Vagina (tissue), 2 donors: ENCODE results near the gene PLCB2. TPM values are rescaled to one million over a fixed set of nuclear protein-coding genes. Genes with fewer than 3 reads are reported as not detected.

ENCODE experiments used
- DNase-seq, 2 donors: peaks; one replicate each; pipeline ENCODE4 v3.0.0-alpha.2; 2017; ENCODE audit errors: extremely low spot score in 2 of 2
- H3K27ac ChIP-seq: fragments of 200-600 bp; sonication (generic); one replicate; pipeline ENCODE4 v1.5.1; 2019
- H3K27me3 ChIP-seq: fragments of 200-600 bp; sonication (generic); one replicate; pipeline ENCODE4 v1.5.1; 2019
- H3K36me3 ChIP-seq, 2 donors: fragments of 200-600 bp; sonication (generic); one replicate each; pipeline ENCODE4 v1.5.1; 2017 to 2019
- H3K4me1 ChIP-seq: fragments of 200-600 bp; sonication (generic); one replicate; pipeline ENCODE4 v1.5.1; 2019
- H3K4me3 ChIP-seq, 2 donors: fragments of 200-600 bp; sonication (generic); 1 replicate in 1 of 2; 2 replicates in 1 of 2; pipeline ENCODE4 v1.5.1; 2016 to 2019
- H3K9me3 ChIP-seq: fragments of 200-600 bp; sonication (generic); one replicate; pipeline ENCODE4 v1.5.1; 2019
- CTCF ChIP-seq, 3 experiments: fragments of 450-650 bp in 2 of 3; fragments of 200-600 bp in 1 of 3; sonication (generic) in 1 of 3; IDR thresholded peaks; one replicate each; pipeline ENCODE4 v1.5.1; 2017 to 2019; ENCODE audit warnings: antibody characterized with exemption in 3 of 3, mild to moderate bottlenecking in 2 of 3, moderate library complexity in 2 of 3
- POLR2A ChIP-seq, 2 donors: fragments of 450-650 bp; IDR thresholded peaks; one replicate each; pipeline ENCODE4 v1.6.1; 2017; ENCODE audit warnings: antibody characterized with exemption in 2 of 2, mild to moderate bottlenecking in 2 of 2, moderate library complexity in 2 of 2
- POLR2AphosphoS5 ChIP-seq, 2 donors: sonication (generic); formaldehyde crosslinking; IDR thresholded peaks; one replicate each; pipeline ENCODE4 v1.9.0; 2017; ENCODE audit warnings: antibody characterized with exemption in 2 of 2, mild to moderate bottlenecking in 2 of 2, low read depth in 1 of 2; ENCODE audit not compliant: insufficient read depth in 1 of 2
- intact Hi-C: fragments of 100-400 bp; cut with DNase I; formaldehyde crosslinking; loops from one replicate; pipeline ENCODE4 v1.15.1; 2023
- total RNA-seq: library from RNA; depleted of rRNA; stranded (reverse); fragments of >200 nt; gene quantifications from one replicate; pipeline ENCODE4 v1.2.3, GENCODE V29; 2016

PLCB2 gene
- total RNA-seq, 1 donor from 2014 or later = 14.0 TPM

GRCh38 chr15:40303576-40303975 lies 4.2 kb downstream of the PLCB2 start:
- Histone ChIP-seq H3K27me3 (no peaks in the 10 kb centered on the region), H3K4me3 (no peak overlapping the region), H3K36me3 (no peaks in the 10 kb centered on the region), H3K9me3 (no peaks in the 10 kb centered on the region), H3K27ac (no peak overlapping the region), H3K4me1 (no peaks in the 10 kb centered on the region)
- no peak for TF ChIP-seq CTCF (IDR thresholded peaks at IDR 0.05)
- no peak for TF ChIP-seq POLR2A (IDR thresholded peaks at IDR 0.05)
- no peak for TF ChIP-seq POLR2AphosphoS5 (IDR thresholded peaks at IDR 0.05; ENCODE audit: insufficient read depth in 1 of 2, low read depth in 1 of 2)
- DNase-seq = no peak
- intact Hi-C loops = no loop called here

- intact Hi-C loops = no loop called here
- no peaks in the 10 kb centered on the region for H3K36me3 ChIP-seq
- no peak overlapping the region for H3K27ac ChIP-seq
- DNase-seq = no peak
- no peaks in the 10 kb centered on the region for H3K4me1 ChIP-seq
- H3K27me3 ChIP-seq = no peaks in the 10 kb centered on the region
- TF ChIP-seq POLR2A (IDR thresholded peaks at IDR 0.05) = no peak
- no peak for TF ChIP-seq POLR2AphosphoS5 (IDR thresholded peaks at IDR 0.05; ENCODE audit: insufficient read depth in 1 of 2, low read depth in 1 of 2)
- TF ChIP-seq CTCF (IDR thresholded peaks at IDR 0.05) = no peak
- no peak overlapping the region for H3K4me3 ChIP-seq
- no peaks in the 10 kb centered on the region for H3K9me3 ChIP-seq
Measured at GRCh38 chr15:40302981-40303380, 4.8 kb downstream of the PLCB2 start.

- no peaks in the 10 kb centered on the region for H3K36me3 ChIP-seq
Measured at GRCh38 chr15:40302288-40302886, 5.3 kb downstream of the PLCB2 start.

GRCh38 chr15:40301467-40302179 lies 6.1 kb downstream of the PLCB2 start:
- Histone ChIP-seq H3K27me3 (no peaks in the 10 kb centered on the region), H3K9me3 (no peaks in the 10 kb centered on the region), H3K4me3 (no peak overlapping the region), H3K36me3 (no peaks in the 10 kb centered on the region), H3K27ac (no peak overlapping the region), H3K4me1 (no peaks in the 10 kb centered on the region)
- intact Hi-C loops = no loop called here
- no peak for DNase-seq
- TF ChIP-seq POLR2AphosphoS5 (IDR thresholded peaks at IDR 0.05; ENCODE audit: insufficient read depth in 1 of 2, low read depth in 1 of 2) (no peak), POLR2A (IDR thresholded peaks at IDR 0.05) (no peak), CTCF (IDR thresholded peaks at IDR 0.05) (no peak)

More at GRCh38 chr15:40302288-40302886, 5.3 kb downstream of the PLCB2 start:
- H3K4me1 ChIP-seq = no peaks in the 10 kb centered on the region
- TF ChIP-seq POLR2A (IDR thresholded peaks at IDR 0.05) (no peak), CTCF (IDR thresholded peaks at IDR 0.05) (no peak), POLR2AphosphoS5 (IDR thresholded peaks at IDR 0.05; ENCODE audit: insufficient read depth in 1 of 2, low read depth in 1 of 2) (no peak)
- no peaks in the 10 kb centered on the region for H3K27me3 ChIP-seq
- intact Hi-C loops = no loop called here
- no peaks in the 10 kb centered on the region for H3K9me3 ChIP-seq
- no peak overlapping the region for H3K4me3 ChIP-seq
- DNase-seq = no peak
- H3K27ac ChIP-seq = no peak overlapping the region

- no peak overlapping the region for H3K4me3 ChIP-seq
- intact Hi-C loops = no loop called here
- no peaks in the 10 kb centered on the region for H3K4me1 ChIP-seq
- H3K36me3 ChIP-seq = no peaks in the 10 kb centered on the region
- no peaks in the 10 kb centered on the region for H3K9me3 ChIP-seq
- no peak for TF ChIP-seq POLR2A (IDR thresholded peaks at IDR 0.05)
- TF ChIP-seq POLR2AphosphoS5 (IDR thresholded peaks at IDR 0.05; ENCODE audit: insufficient read depth in 1 of 2, low read depth in 1 of 2) = no peak
- TF ChIP-seq CTCF (IDR thresholded peaks at IDR 0.05) = no peak
- no peak overlapping the region for H3K27ac ChIP-seq
- DNase-seq = no peak
- H3K27me3 ChIP-seq = no peaks in the 10 kb centered on the region
Measured at GRCh38 chr15:40300771-40301170, 7.0 kb downstream of the PLCB2 start.
